ENCODE measurements around the gene WDR6.

GRCh38 chr3:49017229-49017970 is 10.2 kb downstream of the WDR6 start:
- no peak for TF ChIP-seq CTCF (IDR thresholded peaks at IDR 0.05; ENCODE audit: low read depth, low read length)
- TF ChIP-seq EZH2phosphoT487 (IDR thresholded peaks at IDR 0.05; ENCODE audit: low read depth), result no peak
